ENCODE data around the gene PSTPIP1. TPM values are rescaled to one million over a fixed set of nuclear protein-coding genes. Genes with fewer than 3 reads are reported as not detected.

The PSTPIP1 gene
- total and polyA plus RNA-seq, 10 of the 15 experiments (the other 5 are each of a cell fraction or from before 2014, with no cell fraction given), result 0.50 to 29.3 (median 14.5) TPM

DNA sequence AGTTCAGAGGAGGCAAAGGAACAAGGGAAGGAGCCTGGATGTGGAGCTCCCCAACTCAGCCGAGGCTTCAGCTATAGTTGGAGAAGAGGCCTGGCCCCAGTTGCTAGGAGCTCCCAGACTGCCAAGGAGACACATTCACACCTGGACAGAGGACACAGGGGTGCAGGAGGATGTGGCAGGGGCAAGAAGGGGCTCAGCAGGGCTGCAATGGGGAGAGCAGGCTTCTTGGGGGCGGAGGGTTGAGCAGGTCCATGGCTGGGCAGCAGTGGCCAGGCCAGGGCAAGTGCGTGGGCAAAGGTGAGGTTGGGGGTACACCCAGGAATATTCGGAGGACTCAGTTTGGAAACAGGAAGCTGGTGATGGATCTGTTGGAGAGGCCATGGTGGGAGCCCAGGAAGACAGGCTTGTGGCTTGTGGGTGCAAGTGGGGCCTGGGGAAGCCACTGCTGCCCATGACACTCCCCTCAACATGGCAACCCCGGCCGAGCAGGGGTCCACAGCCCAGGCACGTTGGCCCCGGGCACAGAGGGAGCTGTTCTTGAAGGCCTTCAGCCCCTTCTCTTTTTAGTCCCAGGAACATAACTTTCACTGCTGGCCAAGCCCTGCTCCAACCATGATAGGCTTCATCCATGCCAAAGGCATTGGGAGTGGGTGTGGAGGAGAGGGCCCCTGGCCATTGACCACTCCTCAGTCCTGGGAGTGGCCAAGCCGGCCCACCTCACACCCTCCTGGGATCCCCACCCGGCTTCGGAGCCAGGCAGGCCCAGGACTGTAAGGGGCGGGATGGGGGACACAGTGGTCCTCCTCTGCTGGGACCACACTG, 42.7 kb downstream of the PSTPIP1 start:
- in situ Hi-C loops (cut with MboI), result no loop called here
- H3K27me3 ChIP-seq (replicated peaks in 1 of 2; ENCODE audit: control insufficient read depth in 2 of 2, insufficient read depth in 2 of 2, low read length in 1 of 2), result no peaks in the 10 kb centered on the region
- intact Hi-C loops (cut with micrococcal nuclease; ENCODE audit: unreplicated experiment), result no loop called here
- FAIRE-seq, result no peak
- ATAC-seq, result no peak
- no peak for DNase-seq (ENCODE audit: low read depth, low spot score)
- SMC1A ChIA-PET (ENCODE audit: uncharacterized antibody, unreplicated experiment), result no interaction called here
- WGBS (ENCODE audit: insufficient coverage, insufficient replicate concordance, low lambda C conversion rate, missing lambda C conversion rate), result 87% methylated on average over 12 of the region's 12 CpGs
- H3K79me2 ChIP-seq (ENCODE audit: control insufficient read depth, insufficient read depth, low read length), result no peaks in the 10 kb centered on the region
- BruUV-seq (replicated peaks), result no TSS peak
- H4K20me1 ChIP-seq (ENCODE audit: control insufficient read depth, insufficient read depth), result no peaks in the 10 kb centered on the region
- H2AFZ ChIP-seq (ENCODE audit: control insufficient read depth, low read depth, low read length), result no peak overlapping the region
- CTCF ChIA-PET, result interaction anchor here (1.0 to 17.4 kb wide), 2 partner anchors 60 to 506 kb away, joined by 3 to 483 read pairs; no protein-coding TSS in a partner anchor
- no peak overlapping the region for H3K27ac ChIP-seq (ENCODE audit: control insufficient read depth, insufficient read depth)
- no peak overlapping the region for H3K9ac ChIP-seq (ENCODE audit: control insufficient read depth, insufficient read depth, low read length)
- H3K4me3 ChIP-seq, result no peak overlapping the region
- RAD21 ChIA-PET (ENCODE audit: unreplicated experiment), result interaction anchor here (9.5 kb wide), 1 partner anchor 64 kb away, joined by 189 read pairs; no protein-coding TSS in a partner anchor
- no peaks in the 10 kb centered on the region for H3K4me1 ChIP-seq (ENCODE audit: control insufficient read depth, insufficient read depth, low read length)
- H3K9me3 ChIP-seq (replicated peaks; ENCODE audit: control insufficient read depth, insufficient read depth, low read length), result no peaks in the 10 kb centered on the region; the same call in 2 of the 3 replicates
- H3K4me2 ChIP-seq (ENCODE audit: control insufficient read depth, insufficient read depth), result no peak overlapping the region
- H3K36me3 ChIP-seq (ENCODE audit: control insufficient read depth in 2 of 2, insufficient read depth in 2 of 2, low read length in 1 of 2), result peaks cover 0 to 4% of the 10 kb centered on the region in 2 experiments; a peak in 3 of 4 replicates
- POLR2A ChIA-PET, result no interaction called here
- TF ChIP-seq, protein P1, sequence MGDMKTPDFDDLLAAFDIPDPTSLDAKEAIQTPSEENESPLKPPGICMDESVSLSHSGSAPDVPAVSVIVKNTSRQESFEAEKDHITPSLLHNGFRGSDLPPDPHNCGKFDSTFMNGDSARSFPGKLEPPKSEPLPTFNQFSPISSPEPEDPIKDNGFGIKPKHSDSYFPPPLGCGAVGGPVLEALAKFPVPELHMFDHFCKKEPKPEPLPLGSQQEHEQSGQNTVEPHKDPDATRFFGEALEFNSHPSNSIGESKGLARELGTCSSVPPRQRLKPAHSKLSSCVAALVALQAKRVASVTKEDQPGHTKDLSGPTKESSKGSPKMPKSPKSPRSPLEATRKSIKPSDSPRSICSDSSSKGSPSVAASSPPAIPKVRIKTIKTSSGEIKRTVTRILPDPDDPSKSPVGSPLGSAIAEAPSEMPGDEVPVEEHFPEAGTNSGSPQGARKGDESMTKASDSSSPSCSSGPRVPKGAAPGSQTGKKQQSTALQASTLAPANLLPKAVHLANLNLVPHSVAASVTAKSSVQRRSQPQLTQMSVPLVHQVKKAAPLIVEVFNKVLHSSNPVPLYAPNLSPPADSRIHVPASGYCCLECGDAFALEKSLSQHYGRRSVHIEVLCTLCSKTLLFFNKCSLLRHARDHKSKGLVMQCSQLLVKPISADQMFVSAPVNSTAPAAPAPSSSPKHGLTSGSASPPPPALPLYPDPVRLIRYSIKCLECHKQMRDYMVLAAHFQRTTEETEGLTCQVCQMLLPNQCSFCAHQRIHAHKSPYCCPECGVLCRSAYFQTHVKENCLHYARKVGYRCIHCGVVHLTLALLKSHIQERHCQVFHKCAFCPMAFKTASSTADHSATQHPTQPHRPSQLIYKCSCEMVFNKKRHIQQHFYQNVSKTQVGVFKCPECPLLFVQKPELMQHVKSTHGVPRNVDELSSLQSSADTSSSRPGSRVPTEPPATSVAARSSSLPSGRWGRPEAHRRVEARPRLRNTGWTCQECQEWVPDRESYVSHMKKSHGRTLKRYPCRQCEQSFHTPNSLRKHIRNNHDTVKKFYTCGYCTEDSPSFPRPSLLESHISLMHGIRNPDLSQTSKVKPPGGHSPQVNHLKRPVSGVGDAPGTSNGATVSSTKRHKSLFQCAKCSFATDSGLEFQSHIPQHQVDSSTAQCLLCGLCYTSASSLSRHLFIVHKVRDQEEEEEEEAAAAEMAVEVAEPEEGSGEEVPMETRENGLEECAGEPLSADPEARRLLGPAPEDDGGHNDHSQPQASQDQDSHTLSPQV (IDR thresholded peaks at IDR 0.05), result no peak
- TF ChIP-seq, protein P2, sequence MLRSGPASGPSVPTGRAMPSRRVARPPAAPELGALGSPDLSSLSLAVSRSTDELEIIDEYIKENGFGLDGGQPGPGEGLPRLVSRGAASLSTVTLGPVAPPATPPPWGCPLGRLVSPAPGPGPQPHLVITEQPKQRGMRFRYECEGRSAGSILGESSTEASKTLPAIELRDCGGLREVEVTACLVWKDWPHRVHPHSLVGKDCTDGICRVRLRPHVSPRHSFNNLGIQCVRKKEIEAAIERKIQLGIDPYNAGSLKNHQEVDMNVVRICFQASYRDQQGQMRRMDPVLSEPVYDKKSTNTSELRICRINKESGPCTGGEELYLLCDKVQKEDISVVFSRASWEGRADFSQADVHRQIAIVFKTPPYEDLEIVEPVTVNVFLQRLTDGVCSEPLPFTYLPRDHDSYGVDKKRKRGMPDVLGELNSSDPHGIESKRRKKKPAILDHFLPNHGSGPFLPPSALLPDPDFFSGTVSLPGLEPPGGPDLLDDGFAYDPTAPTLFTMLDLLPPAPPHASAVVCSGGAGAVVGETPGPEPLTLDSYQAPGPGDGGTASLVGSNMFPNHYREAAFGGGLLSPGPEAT (IDR thresholded peaks at IDR 0.05; ENCODE audit: low read depth), result no peak
- no peak for TF ChIP-seq ZNF384 (IDR thresholded peaks at IDR 0.05; ENCODE audit: borderline replicate concordance, low read depth, low read length)
- TF ChIP-seq CBX3 (IDR thresholded peaks at IDR 0.05; ENCODE audit: borderline replicate concordance, low read depth), result no peak
- no peak for TF ChIP-seq SREBF1 (IDR thresholded peaks at IDR 0.05; ENCODE audit: low read length)
- TF ChIP-seq MYB (IDR thresholded peaks at IDR 0.05; ENCODE audit: borderline replicate concordance, low read depth, low read length), result no peak
- no peak for TF ChIP-seq GABPA (IDR thresholded peaks at IDR 0.05; ENCODE audit: low read depth)
- no peak for TF ChIP-seq ESRRA (IDR thresholded peaks at IDR 0.05; ENCODE audit: low read length)
- TF ChIP-seq, protein P3, sequence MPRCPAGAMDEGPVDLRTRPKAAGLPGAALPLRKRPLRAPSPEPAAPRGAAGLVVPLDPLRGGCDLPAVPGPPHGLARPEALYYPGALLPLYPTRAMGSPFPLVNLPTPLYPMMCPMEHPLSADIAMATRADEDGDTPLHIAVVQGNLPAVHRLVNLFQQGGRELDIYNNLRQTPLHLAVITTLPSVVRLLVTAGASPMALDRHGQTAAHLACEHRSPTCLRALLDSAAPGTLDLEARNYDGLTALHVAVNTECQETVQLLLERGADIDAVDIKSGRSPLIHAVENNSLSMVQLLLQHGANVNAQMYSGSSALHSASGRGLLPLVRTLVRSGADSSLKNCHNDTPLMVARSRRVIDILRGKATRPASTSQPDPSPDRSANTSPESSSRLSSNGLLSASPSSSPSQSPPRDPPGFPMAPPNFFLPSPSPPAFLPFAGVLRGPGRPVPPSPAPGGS (IDR thresholded peaks at IDR 0.05; ENCODE audit: borderline replicate concordance, insufficient read depth, low read depth, low read length, poor library complexity, severe bottlenecking), result no peak
- TF ChIP-seq RFX5 (IDR thresholded peaks at IDR 0.05; ENCODE audit: low read depth, low read length), result no peak
- TF ChIP-seq TCF12 (IDR thresholded peaks at IDR 0.05; ENCODE audit: low read depth, low read length), result no peak
- no peak for TF ChIP-seq SREBF2 (IDR thresholded peaks at IDR 0.05; ENCODE audit: low read length)
